ENCODE measurements around the gene GSX1. TPM values are rescaled to one million over a fixed set of nuclear protein-coding genes. Genes with fewer than 3 reads are reported as not detected.

The GSX1 gene
- total RNA-seq, 1 experiment from 2014 or later, result not detected

GRCh38 chr13:27833206-27833605 lies 40.9 kb downstream of the GSX1 start:
- no peak for DNase-seq (ENCODE audit: low read depth)

DNA sequence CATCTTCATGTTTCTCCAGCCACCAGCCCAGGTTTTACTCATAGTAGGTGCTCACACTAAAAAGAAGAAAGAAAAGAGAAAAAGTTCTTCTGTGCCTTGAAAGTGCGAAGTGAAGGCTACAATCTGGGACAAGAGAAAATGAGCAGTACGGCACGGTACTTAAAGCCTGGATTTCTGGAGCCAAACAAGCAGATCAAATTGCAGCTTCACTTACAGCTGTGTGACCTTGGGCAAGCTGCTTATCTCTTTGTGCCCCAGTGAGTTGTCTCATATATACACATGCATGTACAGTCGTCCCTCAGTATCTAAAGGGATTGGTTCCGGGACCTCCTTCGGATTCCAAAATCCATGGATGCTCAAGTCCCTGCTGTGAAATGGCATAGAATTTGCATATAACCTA lies 41.8 kb downstream of the GSX1 start:
- no peak for DNase-seq (ENCODE audit: low read depth)

- no peak for DNase-seq (ENCODE audit: low read depth)
Measured at GRCh38 chr13:27835799-27836198, 43.5 kb downstream of the GSX1 start.

DNA sequence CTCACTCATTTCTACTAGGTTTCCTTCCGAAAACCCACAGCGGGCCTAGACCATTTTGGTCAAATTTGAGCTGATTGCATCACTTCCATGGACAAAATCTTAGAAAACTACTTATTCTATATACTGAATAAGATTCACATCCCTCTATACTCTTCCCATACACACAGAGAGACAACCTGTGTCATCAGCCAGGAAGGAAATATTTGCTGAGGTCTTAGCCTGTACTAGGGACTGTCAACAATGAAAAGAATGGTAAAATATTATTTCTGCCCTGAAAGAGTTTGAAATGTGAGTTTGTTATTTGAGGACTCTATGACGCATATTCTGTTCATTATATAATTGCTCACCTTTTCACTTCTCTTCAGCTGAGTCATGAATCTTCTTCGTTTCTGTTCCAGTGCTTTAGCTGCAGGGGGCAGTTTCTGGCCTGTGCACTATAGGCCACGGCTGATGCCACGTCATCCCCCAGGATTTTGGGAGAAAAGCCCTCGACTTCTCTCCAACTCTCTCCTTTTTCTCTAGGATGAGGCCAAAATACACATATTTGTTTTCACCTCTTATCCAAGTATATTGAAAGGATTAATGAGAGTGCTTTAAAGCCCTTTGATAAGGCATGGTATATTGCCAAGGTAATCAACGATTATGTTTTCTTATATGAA lies 47.7 kb downstream of the GSX1 start:
- DNase-seq (ENCODE audit: low read depth), result no peak

GRCh38 chr13:27842571-27842970 lies 50.3 kb downstream of the GSX1 start:
- no peak for DNase-seq (ENCODE audit: low read depth)

Other genes with a start within 250 kb of the GSX1 start
- gene LNX2, start 172.0 kb upstream of the GSX1 start, total RNA-seq (2014; rRNA removed), result 7.3 and 7.8 TPM in 2 replicates
- 70.5 and 78.5 TPM in 2 replicates for gene POLR1D, start 170.6 kb upstream of the GSX1 start, total RNA-seq (2014; rRNA removed)
- not detected in 2 replicates for gene PDX1, start 127.5 kb downstream of the GSX1 start, total RNA-seq (2014; rRNA removed)
- gene CDX2, start 176.8 kb downstream of the GSX1 start, total RNA-seq (2014; rRNA removed), result not detected in 2 replicates
- not detected in 2 replicates for gene URAD, start 196.2 kb downstream of the GSX1 start, total RNA-seq (2014; rRNA removed)

Data from LHCN-M2 (cell line).